22Rv1 (cell line): ENCODE data around the gene CCDC93.

Source experiments
- CTCF ChIP-seq: fragments of 450-650 bp; IDR thresholded peaks from 2 replicates; pipeline ENCODE4 v1.5.1; 2017; ENCODE audit warnings: mild to moderate bottlenecking
- ZFX ChIP-seq: fragments of 450-650 bp; IDR thresholded peaks from 2 replicates; pipeline ENCODE4 v1.6.1; 2017; ENCODE audit warnings: antibody characterized with exemption, borderline replicate concordance

- TF ChIP-seq CTCF (no peak), ZFX (no peak)
These were observed 39.8 kb upstream of the CCDC93 start for GRCh38 chr2:118053681-118054080.
